Ovary (tissue), 3 donors: ENCODE results near the gene PDK2.

Source experiments
- CTCF ChIP-seq, 3 donors: fragments of 450-650 bp in 2 of 3; fragments of 200-600 bp in 1 of 3; IDR thresholded peaks; one replicate each; pipeline versions ENCODE4 v1.5.1 to v1.8.0; 2016 to 2022; ENCODE audit warnings: antibody characterized with exemption in 3 of 3, mild to moderate bottlenecking in 1 of 3
- EP300 ChIP-seq: sonication (generic); formaldehyde crosslinking; IDR thresholded peaks from one replicate; pipeline ENCODE4 v1.6.1; 2017; ENCODE audit warnings: antibody characterized with exemption
- POLR2A ChIP-seq: fragments of 450-650 bp; IDR thresholded peaks from one replicate; pipeline ENCODE4 v1.6.1; 2017; ENCODE audit warnings: antibody characterized with exemption, mild to moderate bottlenecking, moderate library complexity
- donor health status: DM: no; HTN: no; CAD: no.

- TF ChIP-seq POLR2A (no peak), CTCF (IDR thresholded peaks at IDR 0.05) (no peak), EP300 (no peak)
Measured at GRCh38 chr17:50146230-50146926, 51.2 kb downstream of the PDK2 start.
